H1 (cell line): ENCODE results near the gene DOCK1. TPM values are rescaled to one million over a fixed set of nuclear protein-coding genes. Genes with fewer than 3 reads are reported as not detected.

Experiments used
- CEBPB ChIP-seq: IDR thresholded peaks from 2 replicates; pipeline ENCODE4 v1.6.1; 2012; ENCODE audit warnings: low read depth, low read length
- CHD1 ChIP-seq: IDR thresholded peaks from 2 replicates; pipeline ENCODE4 v1.6.1; 2012; ENCODE audit warnings: low read depth, low read length, improper control_type of control experiment
- GTF2F1 ChIP-seq: IDR thresholded peaks from 2 replicates; pipeline ENCODE4 v1.6.1; 2012; ENCODE audit warnings: low read depth, low read length, improper control_type of control experiment, borderline replicate concordance
- JUND ChIP-seq: IDR thresholded peaks from 2 replicates; pipeline ENCODE4 v1.6.1; 2011; ENCODE audit warnings: mild to moderate bottlenecking, improper control_type of control experiment, low read length
- POLR2AphosphoS5 ChIP-seq: IDR thresholded peaks from 2 replicates; pipeline ENCODE4 v1.6.1; 2011; ENCODE audit warnings: low read depth, low read length
- SIX5 ChIP-seq: IDR thresholded peaks from 2 replicates; pipeline ENCODE4 v1.6.1; 2011; ENCODE audit warnings: mild to moderate bottlenecking, low read depth, low read length
- TCF12 ChIP-seq: IDR thresholded peaks from 2 replicates; pipeline ENCODE4 v1.6.1; 2011; ENCODE audit warnings: low read depth, mild to moderate bottlenecking, low read length
- polyA plus RNA-seq, 7 experiments: library from polyadenylated mRNA; depleted of rRNA in 3 of 7; stranded (reverse) in 5 of 7; unstranded in 2 of 7; fragments of >200 nt in 5 of 7; fragments of 200-250 nt in 2 of 7; gene quantifications; 1 replicate in 5 of 7; 2 replicates in 1 of 7; 4 replicates in 1 of 7; pipeline versions ENCODE4 v1.2.1 to v1.2.3, GENCODE V29; 2011 to 2013; ENCODE audit warnings: missing spikeins in 2 of 7, mixed read lengths in 2 of 7
- total RNA-seq: library from RNA; stranded (reverse); fragmentation: NEBNext Ultra II Directional; extraction: Animal tissue kit (Norgen Biotek cat#: 25700); gene quantifications from 2 replicates; pipeline ENCODE4 v1.2.1, GENCODE V29; 2021
- TF ChIP-seq, protein P1 (sequence below): fragments of 300-600 bp; sonication (generic); IDR thresholded peaks from 2 replicates; pipeline ENCODE4 v1.7.1; 2012; ENCODE audit warnings: low read length, moderate library complexity, mild to moderate bottlenecking, inconsistent platforms; ENCODE audit not compliant: insufficient replicate concordance

The DOCK1 gene
- total and polyA plus RNA-seq, 2 of the 8 experiments (the other 6 are each of a cell fraction or from before 2014, with no cell fraction given): 11.6 to 53.0 TPM

DNA sequence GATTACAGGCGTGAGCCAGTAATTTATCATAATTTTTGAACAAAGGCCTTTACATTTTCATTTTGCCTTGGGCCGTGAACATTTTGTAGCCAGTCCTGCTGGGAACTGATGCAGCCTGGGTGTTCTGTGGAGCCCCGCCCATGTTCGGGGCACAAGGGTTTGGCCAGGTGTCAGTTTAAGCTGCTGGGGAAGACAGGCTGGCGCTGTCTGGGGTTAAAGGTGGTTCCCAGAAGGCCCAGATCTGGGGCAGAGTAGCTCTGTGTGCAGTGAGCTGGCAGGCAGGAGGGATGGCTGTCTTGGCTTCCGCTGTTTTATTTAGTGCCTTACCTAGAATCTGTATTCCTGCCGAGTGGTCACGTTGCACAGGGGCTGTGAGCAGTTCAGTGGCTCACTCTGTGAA is 50.2 kb downstream of the DOCK1 start (continued):
- TF ChIP-seq, protein P1, sequence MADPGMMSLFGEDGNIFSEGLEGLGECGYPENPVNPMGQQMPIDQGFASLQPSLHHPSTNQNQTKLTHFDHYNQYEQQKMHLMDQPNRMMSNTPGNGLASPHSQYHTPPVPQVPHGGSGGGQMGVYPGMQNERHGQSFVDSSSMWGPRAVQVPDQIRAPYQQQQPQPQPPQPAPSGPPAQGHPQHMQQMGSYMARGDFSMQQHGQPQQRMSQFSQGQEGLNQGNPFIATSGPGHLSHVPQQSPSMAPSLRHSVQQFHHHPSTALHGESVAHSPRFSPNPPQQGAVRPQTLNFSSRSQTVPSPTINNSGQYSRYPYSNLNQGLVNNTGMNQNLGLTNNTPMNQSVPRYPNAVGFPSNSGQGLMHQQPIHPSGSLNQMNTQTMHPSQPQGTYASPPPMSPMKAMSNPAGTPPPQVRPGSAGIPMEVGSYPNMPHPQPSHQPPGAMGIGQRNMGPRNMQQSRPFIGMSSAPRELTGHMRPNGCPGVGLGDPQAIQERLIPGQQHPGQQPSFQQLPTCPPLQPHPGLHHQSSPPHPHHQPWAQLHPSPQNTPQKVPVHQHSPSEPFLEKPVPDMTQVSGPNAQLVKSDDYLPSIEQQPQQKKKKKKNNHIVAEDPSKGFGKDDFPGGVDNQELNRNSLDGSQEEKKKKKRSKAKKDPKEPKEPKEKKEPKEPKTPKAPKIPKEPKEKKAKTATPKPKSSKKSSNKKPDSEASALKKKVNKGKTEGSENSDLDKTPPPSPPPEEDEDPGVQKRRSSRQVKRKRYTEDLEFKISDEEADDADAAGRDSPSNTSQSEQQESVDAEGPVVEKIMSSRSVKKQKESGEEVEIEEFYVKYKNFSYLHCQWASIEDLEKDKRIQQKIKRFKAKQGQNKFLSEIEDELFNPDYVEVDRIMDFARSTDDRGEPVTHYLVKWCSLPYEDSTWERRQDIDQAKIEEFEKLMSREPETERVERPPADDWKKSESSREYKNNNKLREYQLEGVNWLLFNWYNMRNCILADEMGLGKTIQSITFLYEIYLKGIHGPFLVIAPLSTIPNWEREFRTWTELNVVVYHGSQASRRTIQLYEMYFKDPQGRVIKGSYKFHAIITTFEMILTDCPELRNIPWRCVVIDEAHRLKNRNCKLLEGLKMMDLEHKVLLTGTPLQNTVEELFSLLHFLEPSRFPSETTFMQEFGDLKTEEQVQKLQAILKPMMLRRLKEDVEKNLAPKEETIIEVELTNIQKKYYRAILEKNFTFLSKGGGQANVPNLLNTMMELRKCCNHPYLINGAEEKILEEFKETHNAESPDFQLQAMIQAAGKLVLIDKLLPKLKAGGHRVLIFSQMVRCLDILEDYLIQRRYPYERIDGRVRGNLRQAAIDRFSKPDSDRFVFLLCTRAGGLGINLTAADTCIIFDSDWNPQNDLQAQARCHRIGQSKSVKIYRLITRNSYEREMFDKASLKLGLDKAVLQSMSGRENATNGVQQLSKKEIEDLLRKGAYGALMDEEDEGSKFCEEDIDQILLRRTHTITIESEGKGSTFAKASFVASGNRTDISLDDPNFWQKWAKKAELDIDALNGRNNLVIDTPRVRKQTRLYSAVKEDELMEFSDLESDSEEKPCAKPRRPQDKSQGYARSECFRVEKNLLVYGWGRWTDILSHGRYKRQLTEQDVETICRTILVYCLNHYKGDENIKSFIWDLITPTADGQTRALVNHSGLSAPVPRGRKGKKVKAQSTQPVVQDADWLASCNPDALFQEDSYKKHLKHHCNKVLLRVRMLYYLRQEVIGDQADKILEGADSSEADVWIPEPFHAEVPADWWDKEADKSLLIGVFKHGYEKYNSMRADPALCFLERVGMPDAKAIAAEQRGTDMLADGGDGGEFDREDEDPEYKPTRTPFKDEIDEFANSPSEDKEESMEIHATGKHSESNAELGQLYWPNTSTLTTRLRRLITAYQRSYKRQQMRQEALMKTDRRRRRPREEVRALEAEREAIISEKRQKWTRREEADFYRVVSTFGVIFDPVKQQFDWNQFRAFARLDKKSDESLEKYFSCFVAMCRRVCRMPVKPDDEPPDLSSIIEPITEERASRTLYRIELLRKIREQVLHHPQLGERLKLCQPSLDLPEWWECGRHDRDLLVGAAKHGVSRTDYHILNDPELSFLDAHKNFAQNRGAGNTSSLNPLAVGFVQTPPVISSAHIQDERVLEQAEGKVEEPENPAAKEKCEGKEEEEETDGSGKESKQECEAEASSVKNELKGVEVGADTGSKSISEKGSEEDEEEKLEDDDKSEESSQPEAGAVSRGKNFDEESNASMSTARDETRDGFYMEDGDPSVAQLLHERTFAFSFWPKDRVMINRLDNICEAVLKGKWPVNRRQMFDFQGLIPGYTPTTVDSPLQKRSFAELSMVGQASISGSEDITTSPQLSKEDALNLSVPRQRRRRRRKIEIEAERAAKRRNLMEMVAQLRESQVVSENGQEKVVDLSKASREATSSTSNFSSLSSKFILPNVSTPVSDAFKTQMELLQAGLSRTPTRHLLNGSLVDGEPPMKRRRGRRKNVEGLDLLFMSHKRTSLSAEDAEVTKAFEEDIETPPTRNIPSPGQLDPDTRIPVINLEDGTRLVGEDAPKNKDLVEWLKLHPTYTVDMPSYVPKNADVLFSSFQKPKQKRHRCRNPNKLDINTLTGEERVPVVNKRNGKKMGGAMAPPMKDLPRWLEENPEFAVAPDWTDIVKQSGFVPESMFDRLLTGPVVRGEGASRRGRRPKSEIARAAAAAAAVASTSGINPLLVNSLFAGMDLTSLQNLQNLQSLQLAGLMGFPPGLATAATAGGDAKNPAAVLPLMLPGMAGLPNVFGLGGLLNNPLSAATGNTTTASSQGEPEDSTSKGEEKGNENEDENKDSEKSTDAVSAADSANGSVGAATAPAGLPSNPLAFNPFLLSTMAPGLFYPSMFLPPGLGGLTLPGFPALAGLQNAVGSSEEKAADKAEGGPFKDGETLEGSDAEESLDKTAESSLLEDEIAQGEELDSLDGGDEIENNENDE: no peak
- TF ChIP-seq GTF2F1: no peak
- TF ChIP-seq CEBPB: no peak
- no peak for TF ChIP-seq TCF12
- TF ChIP-seq POLR2AphosphoS5: no peak
- no peak for TF ChIP-seq JUND
- no peak for TF ChIP-seq SIX5
- TF ChIP-seq CHD1: no peak
- TF ChIP-seq, all 59 proteins: peak for 0
